ENCODE data around the gene HINT2. TPM values are rescaled to one million over a fixed set of nuclear protein-coding genes. Genes with fewer than 3 reads are reported as not detected.

The HINT2 gene
- total RNA-seq, 1 experiment from 2014 or later = 69.7 TPM

DNA sequence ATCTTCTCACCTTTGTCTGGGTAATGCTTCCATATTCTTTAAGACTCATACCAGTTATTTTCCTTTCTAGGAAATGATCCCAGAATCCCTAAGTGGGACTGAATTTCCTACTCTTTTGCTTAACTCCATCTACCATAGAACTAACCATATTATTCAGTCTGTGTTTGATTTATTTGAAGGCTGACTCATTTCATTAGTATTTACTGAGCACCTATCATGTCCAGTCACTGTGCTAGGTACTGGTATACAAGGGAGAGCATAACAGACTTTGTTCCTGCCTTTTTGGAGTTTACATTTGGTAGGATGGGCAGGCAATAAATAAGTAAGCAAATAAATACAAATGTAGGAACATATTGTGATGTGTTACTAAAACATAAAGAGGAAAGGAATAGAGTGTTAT, 19.1 kb downstream of the HINT2 start:
- DNase-seq (peak; percentile 67), ATAC-seq (peak; percentile 77)
- H3K27me3 ChIP-seq (ENCODE audit: low read length) = no peaks in the 10 kb centered on the region
- H3K4me2 ChIP-seq (ENCODE audit: low read length) = peak overlapping the region; percentile 47
- ChIA-PET POLR2A (ENCODE audit: unreplicated experiment) (no interaction called here), CTCF (interaction anchor here (1.0 kb wide), 1 partner anchor 87 kb away, joined by 3 read pairs; no protein-coding TSS in a partner anchor)
- peaks cover 7% of the 10 kb centered on the region for H3F3A ChIP-seq (ENCODE audit: low read length, unreplicated experiment)
- no peak overlapping the region for H3K4me3 ChIP-seq (ENCODE audit: low read length)
- H3K36me3 ChIP-seq (ENCODE audit: low read depth, low read length) = no peaks in the 10 kb centered on the region
- H3K9me2 ChIP-seq (replicated peaks; ENCODE audit: low read length) = no peaks in the 10 kb centered on the region
- H4K20me1 ChIP-seq (ENCODE audit: low read length) = no peaks in the 10 kb centered on the region
- no peaks in the 10 kb centered on the region for H3K79me2 ChIP-seq (ENCODE audit: low read length)
- peak overlapping the region; percentile 60 for H3K27ac ChIP-seq (ENCODE audit: low read length)
- no peaks in the 10 kb centered on the region for H3K9me3 ChIP-seq (ENCODE audit: low read length)
- no peak for TF ChIP-seq EZH2phosphoT487 (IDR thresholded peaks at IDR 0.05; ENCODE audit: borderline replicate concordance, low read length)
- no peak for TF ChIP-seq EZH2 (IDR thresholded peaks at IDR 0.05; ENCODE audit: low read length, unreplicated experiment)
- TF ChIP-seq, protein P1, sequence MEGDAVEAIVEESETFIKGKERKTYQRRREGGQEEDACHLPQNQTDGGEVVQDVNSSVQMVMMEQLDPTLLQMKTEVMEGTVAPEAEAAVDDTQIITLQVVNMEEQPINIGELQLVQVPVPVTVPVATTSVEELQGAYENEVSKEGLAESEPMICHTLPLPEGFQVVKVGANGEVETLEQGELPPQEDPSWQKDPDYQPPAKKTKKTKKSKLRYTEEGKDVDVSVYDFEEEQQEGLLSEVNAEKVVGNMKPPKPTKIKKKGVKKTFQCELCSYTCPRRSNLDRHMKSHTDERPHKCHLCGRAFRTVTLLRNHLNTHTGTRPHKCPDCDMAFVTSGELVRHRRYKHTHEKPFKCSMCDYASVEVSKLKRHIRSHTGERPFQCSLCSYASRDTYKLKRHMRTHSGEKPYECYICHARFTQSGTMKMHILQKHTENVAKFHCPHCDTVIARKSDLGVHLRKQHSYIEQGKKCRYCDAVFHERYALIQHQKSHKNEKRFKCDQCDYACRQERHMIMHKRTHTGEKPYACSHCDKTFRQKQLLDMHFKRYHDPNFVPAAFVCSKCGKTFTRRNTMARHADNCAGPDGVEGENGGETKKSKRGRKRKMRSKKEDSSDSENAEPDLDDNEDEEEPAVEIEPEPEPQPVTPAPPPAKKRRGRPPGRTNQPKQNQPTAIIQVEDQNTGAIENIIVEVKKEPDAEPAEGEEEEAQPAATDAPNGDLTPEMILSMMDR (conservative IDR thresholded peaks at IDR 0.05; ENCODE audit: low read depth, low read length) = no peak
- intact Hi-C loops (cut with micrococcal nuclease) = loop anchor here (1.0 to 10.0 kb wide), 2 partner anchors 20 to 141 kb away; partner anchors contain the start of genes CCDC107, HINT2, RMRP and SIT1
- H3K9ac ChIP-seq (ENCODE audit: low read length) = no peak overlapping the region
- peaks cover 41% of the 10 kb centered on the region for H3K4me1 ChIP-seq (ENCODE audit: insufficient read depth, low read length)
- H2AFZ ChIP-seq (ENCODE audit: low read length) = no peak overlapping the region
- BruUV-seq (replicated peaks) = no TSS peak

GRCh38 chr9:35793461-35793860, 21.4 kb downstream of the HINT2 start:
- Histone ChIP-seq H3K4me1 (ENCODE audit: insufficient read depth, low read length) (peaks cover 33% of the 10 kb centered on the region), H2AFZ (ENCODE audit: low read length) (no peak overlapping the region), H3K4me3 (ENCODE audit: low read length) (no peak overlapping the region), H3K9me2 (replicated peaks; ENCODE audit: low read length) (no peaks in the 10 kb centered on the region), H3K9me3 (ENCODE audit: low read length) (no peaks in the 10 kb centered on the region), H3K9ac (ENCODE audit: low read length) (no peak overlapping the region), H3K4me2 (ENCODE audit: low read length) (no peak overlapping the region), H3K27ac (ENCODE audit: low read length) (no peak overlapping the region), H3K79me2 (ENCODE audit: low read length) (no peaks in the 10 kb centered on the region), H4K20me1 (ENCODE audit: low read length) (no peaks in the 10 kb centered on the region), H3F3A (ENCODE audit: low read length, unreplicated experiment) (no peaks in the 10 kb centered on the region), H3K36me3 (ENCODE audit: low read depth, low read length) (no peaks in the 10 kb centered on the region), H3K27me3 (ENCODE audit: low read length) (no peaks in the 10 kb centered on the region)
- intact Hi-C loops (cut with micrococcal nuclease) = loop anchor here (10.0 kb wide), 1 partner anchor 139 kb away; the partner anchor contains the start of genes CCDC107, RMRP and SIT1
- ATAC-seq (no peak), DNase-seq (no peak)
- TF ChIP-seq EZH2 (IDR thresholded peaks at IDR 0.05; ENCODE audit: low read length, unreplicated experiment) (no peak), EZH2phosphoT487 (IDR thresholded peaks at IDR 0.05; ENCODE audit: borderline replicate concordance, low read length) (no peak)
- TF ChIP-seq, protein P1 (conservative IDR thresholded peaks at IDR 0.05; ENCODE audit: low read depth, low read length) = no peak
- BruUV-seq (replicated peaks) = no TSS peak
- ChIA-PET POLR2A (ENCODE audit: unreplicated experiment) (no interaction called here), CTCF (no interaction called here)

GRCh38 chr9:35792826-35793225, 22.0 kb downstream of the HINT2 start:
- BruUV-seq (replicated peaks) = TSS peak; percentile 21
- peaks cover 26% of the 10 kb centered on the region for H3K4me1 ChIP-seq (ENCODE audit: insufficient read depth, low read length)
- no peak overlapping the region for H3K27ac ChIP-seq (ENCODE audit: low read length)
- no peaks in the 10 kb centered on the region for H3K36me3 ChIP-seq (ENCODE audit: low read depth, low read length)
- H3K9me3 ChIP-seq (ENCODE audit: low read length) = no peaks in the 10 kb centered on the region
- POLR2A ChIA-PET (ENCODE audit: unreplicated experiment) = no interaction called here
- no peak overlapping the region for H3K9ac ChIP-seq (ENCODE audit: low read length)
- H3F3A ChIP-seq (ENCODE audit: low read length, unreplicated experiment) = no peaks in the 10 kb centered on the region
- no peak overlapping the region for H3K4me3 ChIP-seq (ENCODE audit: low read length)
- CTCF ChIA-PET = no interaction called here
- intact Hi-C loops (cut with micrococcal nuclease) = loop anchor here (10.0 kb wide), 1 partner anchor 138 kb away; the partner anchor contains the start of genes CCDC107, RMRP and SIT1
- no peaks in the 10 kb centered on the region for H4K20me1 ChIP-seq (ENCODE audit: low read length)
- H3K9me2 ChIP-seq (replicated peaks; ENCODE audit: low read length) = no peaks in the 10 kb centered on the region
- DNase-seq (no peak), ATAC-seq (no peak)
- no peak overlapping the region for H3K4me2 ChIP-seq (ENCODE audit: low read length)
- no peaks in the 10 kb centered on the region for H3K27me3 ChIP-seq (ENCODE audit: low read length)
- no peaks in the 10 kb centered on the region for H3K79me2 ChIP-seq (ENCODE audit: low read length)
- TF ChIP-seq, protein P1 (conservative IDR thresholded peaks at IDR 0.05; ENCODE audit: low read depth, low read length) = no peak
- TF ChIP-seq EZH2 (IDR thresholded peaks at IDR 0.05; ENCODE audit: low read length, unreplicated experiment) = no peak
- TF ChIP-seq EZH2phosphoT487 (IDR thresholded peaks at IDR 0.05; ENCODE audit: borderline replicate concordance, low read length) = no peak
- no peak overlapping the region for H2AFZ ChIP-seq (ENCODE audit: low read length)
